GM12891 (cell line): ENCODE data around the gene AGBL5.

Source experiments
- PAX5 ChIP-seq: IDR thresholded peaks from 2 replicates; pipeline ENCODE4 v1.6.1; 2011; ENCODE audit warnings: low read length, moderate library complexity, mild to moderate bottlenecking; ENCODE audit not compliant: insufficient read depth, severe bottlenecking
- POLR2A ChIP-seq: IDR thresholded peaks from 2 replicates; pipeline ENCODE4 v1.6.1; 2011; ENCODE audit warnings: low read depth, low read length, control low read depth
- POLR2AphosphoS5 ChIP-seq: IDR thresholded peaks from 2 replicates; pipeline ENCODE4 v1.6.1; 2011; ENCODE audit warnings: low read depth, low read length, control low read depth
- TAF1 ChIP-seq: IDR thresholded peaks from 2 replicates; pipeline ENCODE4 v1.6.1; 2011; ENCODE audit warnings: low read depth, low read length, control low read depth

- no peak for TF ChIP-seq PAX5
- TF ChIP-seq POLR2AphosphoS5, result no peak
- no peak for TF ChIP-seq POLR2A
- TF ChIP-seq TAF1, result no peak
Observed at GRCh38 chr2:27018142-27018541, 33.3 kb upstream of the AGBL5 start.
